HG02884 (cell line): Measurements from ENCODE around the gene MACROD2.
"Not testable (repeated sequence)": the region's sequence is repeated elsewhere in the genome, so short reads cannot be mapped to it uniquely, and the experiment has no call there.

Experiments used
- ATAC-seq: cut with Tn5 transposase; IDR thresholded peaks from one replicate; pipeline ENCODE4 v1.9.1; 2021; ENCODE audit warnings: mild to moderate bottlenecking, moderate library complexity; ENCODE audit not compliant: unreplicated experiment

The MACROD2 gene

GRCh38 chr20:14178952-14179351 lies 183.6 kb downstream of the MACROD2 start:
- ATAC-seq = no peak

GRCh38 chr20:14189794-14190402 lies 194.6 kb downstream of the MACROD2 start:
- ATAC-seq = no peak

- ATAC-seq = no peak
These were observed 196.2 kb downstream of the MACROD2 start for GRCh38 chr20:14191559-14191958.

- no peak for ATAC-seq
These were observed 198.1 kb downstream of the MACROD2 start for GRCh38 chr20:14193443-14193842.

GRCh38 chr20:14193885-14194284 lies 198.6 kb downstream of the MACROD2 start:
- ATAC-seq = no peak

- ATAC-seq = no peak
These were observed 201.8 kb downstream of the MACROD2 start for GRCh38 chr20:14197097-14197496.

GRCh38 chr20:14198416-14198815 lies 203.1 kb downstream of the MACROD2 start:
- ATAC-seq = no peak

- no peak for ATAC-seq
These were observed 203.8 kb downstream of the MACROD2 start for GRCh38 chr20:14199111-14199510.

- no peak for ATAC-seq
These were observed 208.3 kb downstream of the MACROD2 start for GRCh38 chr20:14203657-14204056.

GRCh38 chr20:14207591-14207990 lies 212.3 kb downstream of the MACROD2 start:
- ATAC-seq = no peak

- no peak for ATAC-seq
These were observed 213.6 kb downstream of the MACROD2 start for GRCh38 chr20:14208956-14209355.

GRCh38 chr20:14210146-14210545 lies 214.8 kb downstream of the MACROD2 start:
- no peak for ATAC-seq

- ATAC-seq = no peak
These were observed 218.7 kb downstream of the MACROD2 start for GRCh38 chr20:14214046-14214445.

- not testable (repeated sequence) for ATAC-seq
These were observed 220.6 kb downstream of the MACROD2 start for GRCh38 chr20:14215880-14216279.

- no peak for ATAC-seq
These were observed 224.6 kb downstream of the MACROD2 start for GRCh38 chr20:14219801-14220461.

GRCh38 chr20:14220986-14221385 lies 225.7 kb downstream of the MACROD2 start:
- no peak for ATAC-seq

- ATAC-seq = no peak
These were observed 228.5 kb downstream of the MACROD2 start for GRCh38 chr20:14223806-14224205.

GRCh38 chr20:14226051-14227049 lies 231.0 kb downstream of the MACROD2 start:
- ATAC-seq = not testable (repeated sequence)

- ATAC-seq = no peak
These were observed 237.3 kb downstream of the MACROD2 start for GRCh38 chr20:14232650-14233049.

GRCh38 chr20:14234666-14235295 lies 239.5 kb downstream of the MACROD2 start:
- no peak for ATAC-seq

GRCh38 chr20:14235355-14235754 lies 240.0 kb downstream of the MACROD2 start:
- no peak for ATAC-seq
